Retina (tissue), 1 donor: ENCODE data around the gene WDR86.
A peak's percentile ranks its signal among the peaks of the same experiment; 100 is the strongest.

ENCODE experiments used
- DNase-seq: peaks from one replicate; pipeline ENCODE4 v3.0.0-alpha.2; 2016

The WDR86 gene

DNA sequence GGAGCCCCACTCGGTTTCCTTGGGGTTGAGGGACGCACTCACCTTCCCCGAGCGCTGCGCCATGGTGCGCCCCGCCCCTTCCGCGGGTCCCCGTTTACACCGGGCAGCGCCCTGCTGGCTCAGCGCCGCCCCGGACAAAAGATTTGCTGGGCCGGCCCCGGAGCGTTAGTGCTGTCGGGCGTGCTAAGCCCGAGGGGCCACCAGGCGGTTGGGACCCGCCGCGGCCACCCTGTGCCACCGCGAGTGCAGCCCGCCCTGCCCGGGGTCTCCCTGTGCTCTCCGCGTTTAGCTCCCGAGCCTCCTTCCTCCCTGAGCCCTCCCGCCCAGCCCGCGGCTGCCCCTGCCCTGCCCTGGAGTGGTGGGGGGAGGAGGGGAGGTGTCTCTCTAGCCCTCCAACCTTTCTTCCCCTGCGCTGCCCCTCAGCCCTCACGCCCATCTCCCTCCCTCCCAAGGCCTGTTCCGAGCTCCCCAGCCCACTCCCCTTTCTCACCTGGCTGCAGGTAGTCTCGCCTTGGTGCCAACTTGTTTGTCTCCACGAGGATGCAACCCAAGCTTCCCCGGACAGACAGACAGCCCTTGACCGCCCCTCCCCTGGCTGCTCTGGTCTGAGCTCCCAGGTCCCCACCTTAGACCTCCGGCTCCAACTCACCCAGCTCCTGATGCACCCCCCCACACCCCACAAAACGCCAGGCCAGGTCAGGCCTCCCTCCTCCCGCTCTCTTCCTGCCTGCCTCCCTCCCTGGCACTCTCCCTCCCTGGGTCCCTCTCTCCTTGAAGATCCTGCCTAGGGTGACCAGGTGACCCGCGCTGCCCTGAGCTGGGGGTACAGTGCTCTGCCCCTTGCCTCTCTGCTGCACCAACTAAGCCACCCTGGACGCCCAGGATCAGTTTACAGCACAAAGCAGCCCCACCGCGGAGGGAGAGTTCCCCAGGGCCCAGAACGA lies 30.3 kb upstream of the WDR86 start, which contains the start of gene CRYGN:
TSS of gene CRYGN (minus strand) at position 287 of the 944 bp plus-strand sequence. CDS start at position 63, 224 bp downstream.
- DNase-seq: peak; percentile 74

DNA sequence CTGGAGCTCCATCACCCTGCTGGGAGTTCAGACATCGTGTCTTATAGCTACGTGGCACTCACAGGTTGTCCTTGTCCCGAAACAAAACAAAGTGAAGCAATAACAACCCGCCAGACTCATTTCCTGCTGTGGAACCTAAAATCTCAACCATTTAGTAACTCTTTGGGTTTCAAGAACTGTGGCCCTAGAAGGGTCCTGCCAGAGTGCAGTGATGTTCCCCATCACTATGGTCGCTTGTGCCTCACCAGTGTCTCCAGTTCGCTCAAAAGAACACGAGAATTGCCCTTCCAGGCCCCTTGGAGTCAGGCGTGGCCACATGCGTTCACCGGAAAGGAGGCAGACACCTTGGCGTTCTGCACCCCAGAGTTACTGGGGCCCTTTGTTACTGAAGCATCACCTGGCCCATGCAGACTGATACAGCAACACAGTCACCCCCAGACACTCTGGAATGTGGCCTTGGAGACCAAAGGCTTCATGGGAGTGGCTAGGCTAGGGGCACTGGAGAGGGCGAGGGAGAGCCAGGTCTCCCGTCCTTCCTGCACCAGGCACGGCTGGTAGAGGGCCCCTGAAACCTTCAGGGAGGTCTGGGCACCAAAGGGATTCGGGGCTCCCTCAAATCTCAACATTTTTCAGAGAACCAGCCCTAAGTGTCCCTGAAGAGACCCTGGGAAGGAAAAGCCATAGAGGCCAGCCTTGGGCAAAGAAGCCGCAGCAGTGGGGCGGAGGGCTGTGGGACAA lies 29.2 kb upstream of the WDR86 start:
- no peak for DNase-seq

DNA sequence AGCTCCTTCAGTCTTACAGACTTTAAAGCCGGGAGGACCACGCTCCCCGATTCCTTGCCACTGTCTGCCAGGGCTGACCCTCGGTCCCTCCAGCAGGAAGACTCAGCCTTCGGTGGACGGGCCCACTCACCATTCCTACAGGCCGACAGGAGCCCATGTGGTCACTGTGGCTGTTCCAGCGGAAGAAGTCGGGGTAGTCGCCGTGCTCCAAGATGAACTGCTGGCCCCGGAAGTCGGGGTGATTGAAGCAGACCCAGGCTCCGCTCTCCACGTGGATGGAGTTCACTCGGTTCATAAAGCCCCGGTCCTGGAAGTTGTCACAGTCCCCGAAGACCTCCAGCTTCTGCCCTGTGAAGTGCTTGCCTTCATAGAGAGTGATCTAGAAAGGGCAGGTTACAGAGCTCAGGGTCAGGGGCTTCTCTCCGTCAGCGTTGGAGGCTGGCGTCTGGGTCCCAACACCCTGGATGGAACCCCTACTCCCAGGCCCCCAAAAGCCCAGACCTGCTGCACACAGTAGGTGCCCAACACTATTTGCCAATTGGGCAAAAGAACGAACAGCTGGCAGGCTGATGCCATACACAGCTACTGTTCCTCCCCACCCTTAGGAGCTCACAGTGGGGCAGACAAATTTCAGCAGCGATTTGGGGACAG lies 28.2 kb upstream of the WDR86 start:
- no peak for DNase-seq

DNA sequence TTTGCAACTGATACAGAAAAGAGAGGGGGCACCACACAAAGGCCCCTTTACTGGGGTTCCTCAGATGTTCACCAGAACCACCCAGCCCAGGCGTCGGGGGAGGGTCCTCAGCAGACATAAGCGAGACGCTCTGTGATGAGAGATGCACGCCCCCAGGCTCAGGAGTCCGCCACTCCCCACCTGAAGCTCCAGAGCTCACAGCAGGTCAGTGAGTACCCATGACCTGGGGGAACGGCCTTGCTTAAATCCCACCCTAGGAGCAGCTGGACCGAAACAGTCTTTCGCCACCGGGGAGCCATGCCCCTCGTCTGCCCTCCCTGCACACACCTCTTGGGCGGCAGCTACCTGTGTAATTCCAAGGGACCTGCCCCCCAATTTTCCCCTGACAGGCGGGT lies 27.3 kb upstream of the WDR86 start:
- DNase-seq: no peak

DNA sequence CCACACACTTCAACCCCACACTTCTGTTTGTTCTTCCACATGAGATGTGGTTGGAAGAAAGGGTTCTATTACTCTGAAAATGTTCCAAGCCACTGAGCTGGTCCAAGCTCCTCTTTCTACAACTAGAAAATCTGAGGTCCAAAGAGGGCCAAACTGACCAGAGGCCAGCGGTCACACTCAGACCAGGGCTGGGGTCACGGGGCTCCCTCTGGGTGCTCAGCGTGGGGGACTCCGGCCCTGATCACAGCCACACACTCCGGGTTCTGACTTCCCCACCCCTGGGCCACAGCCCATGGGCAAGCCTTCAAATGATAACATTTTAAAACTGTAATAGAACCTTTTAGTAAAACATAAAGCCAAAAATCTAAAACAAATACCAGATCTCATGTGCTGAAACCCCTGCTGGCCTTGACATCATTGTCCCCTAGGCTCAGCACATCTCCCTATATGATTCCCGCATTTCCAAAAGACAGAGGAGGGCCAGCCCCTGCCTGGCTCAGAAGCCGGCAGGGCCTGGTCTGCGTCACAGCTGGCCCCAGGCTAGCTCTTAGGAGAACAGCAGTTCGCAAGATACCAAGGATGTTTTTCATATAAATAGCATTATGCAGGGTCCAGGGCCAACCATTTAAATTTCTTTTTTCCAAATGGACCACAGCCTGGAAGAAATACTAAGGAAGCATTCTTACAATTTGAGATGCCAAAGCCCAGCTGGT lies 26.8 kb upstream of the WDR86 start:
- DNase-seq: no peak

DNA sequence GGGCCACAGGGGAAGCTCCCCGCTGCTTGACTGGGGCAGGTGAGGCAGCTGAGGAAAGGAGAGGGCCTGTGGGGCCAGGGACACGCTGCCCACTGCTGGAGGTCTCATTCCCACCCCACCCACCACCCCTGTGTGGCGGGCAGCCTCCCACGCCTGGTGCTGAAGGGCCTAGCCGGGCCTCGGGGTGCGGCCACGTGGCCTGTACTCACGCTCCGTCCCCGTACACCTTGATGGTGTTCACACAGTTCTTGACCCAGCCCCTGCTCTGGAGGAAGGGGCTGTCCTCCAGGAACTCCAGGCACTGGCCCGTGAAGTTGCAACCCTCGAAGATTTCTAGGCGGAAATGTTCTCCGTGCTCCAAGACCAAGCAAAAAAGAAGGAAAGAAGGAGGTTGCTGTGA lies 26.1 kb upstream of the WDR86 start:
- DNase-seq: no peak

DNA sequence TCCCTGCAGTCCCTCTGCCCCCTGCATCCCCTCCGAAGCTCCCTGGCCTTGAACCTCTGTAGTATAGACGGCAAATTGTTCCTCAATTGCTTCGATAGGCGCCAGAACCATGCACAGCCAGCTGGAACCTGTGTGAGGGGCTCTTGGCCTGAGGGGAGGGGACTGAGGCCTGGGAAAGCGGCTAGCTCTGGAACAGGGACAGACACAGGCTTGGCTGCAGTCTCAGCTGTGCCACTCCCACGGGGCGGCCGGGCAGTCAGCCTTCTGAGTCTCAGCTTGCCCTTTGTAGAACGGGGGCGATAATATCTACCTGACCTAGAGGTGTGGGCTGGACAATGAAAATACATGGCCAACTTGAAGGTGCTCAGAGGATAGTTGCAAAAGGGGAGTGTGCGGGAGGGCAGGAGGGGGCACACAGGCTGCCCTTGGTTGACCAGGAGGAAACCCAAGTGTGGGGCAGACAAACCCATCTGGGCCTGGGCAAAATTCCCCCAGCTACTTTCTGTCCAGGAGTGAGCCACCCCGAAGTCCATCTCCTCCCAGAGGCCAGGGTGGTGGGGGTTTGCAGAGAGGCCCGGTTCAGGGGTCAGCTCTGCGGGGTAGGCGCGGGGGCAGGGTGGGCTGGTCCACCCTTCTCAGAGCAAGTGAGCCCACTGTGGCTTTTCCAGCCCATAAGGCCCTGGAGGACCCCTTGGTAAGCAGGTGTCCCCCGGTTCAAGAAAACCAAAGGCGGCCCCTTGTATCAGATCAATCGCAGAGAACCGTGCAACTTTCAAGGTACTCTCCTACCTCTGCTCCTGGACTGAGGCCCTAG lies 25.5 kb upstream of the WDR86 start:
- no peak for DNase-seq

DNA sequence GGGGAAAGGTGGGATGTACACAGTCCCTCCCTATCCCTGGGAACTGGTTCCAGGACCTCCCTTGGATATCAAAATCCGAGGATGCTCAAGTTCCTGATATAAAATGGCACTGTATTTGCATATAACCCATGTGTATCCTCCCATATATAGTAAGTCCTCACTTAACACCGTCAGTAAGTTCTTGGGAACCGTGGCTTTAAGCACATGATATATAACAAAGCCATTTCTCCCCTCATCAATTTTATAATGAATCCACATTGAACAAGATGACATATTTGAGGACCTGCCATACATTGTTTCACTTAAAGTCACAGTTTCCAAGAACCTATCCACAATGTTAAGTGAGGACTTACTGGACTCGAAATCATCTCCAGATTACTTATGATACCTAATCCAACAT lies 24.7 kb upstream of the WDR86 start:
- DNase-seq: no peak

DNA sequence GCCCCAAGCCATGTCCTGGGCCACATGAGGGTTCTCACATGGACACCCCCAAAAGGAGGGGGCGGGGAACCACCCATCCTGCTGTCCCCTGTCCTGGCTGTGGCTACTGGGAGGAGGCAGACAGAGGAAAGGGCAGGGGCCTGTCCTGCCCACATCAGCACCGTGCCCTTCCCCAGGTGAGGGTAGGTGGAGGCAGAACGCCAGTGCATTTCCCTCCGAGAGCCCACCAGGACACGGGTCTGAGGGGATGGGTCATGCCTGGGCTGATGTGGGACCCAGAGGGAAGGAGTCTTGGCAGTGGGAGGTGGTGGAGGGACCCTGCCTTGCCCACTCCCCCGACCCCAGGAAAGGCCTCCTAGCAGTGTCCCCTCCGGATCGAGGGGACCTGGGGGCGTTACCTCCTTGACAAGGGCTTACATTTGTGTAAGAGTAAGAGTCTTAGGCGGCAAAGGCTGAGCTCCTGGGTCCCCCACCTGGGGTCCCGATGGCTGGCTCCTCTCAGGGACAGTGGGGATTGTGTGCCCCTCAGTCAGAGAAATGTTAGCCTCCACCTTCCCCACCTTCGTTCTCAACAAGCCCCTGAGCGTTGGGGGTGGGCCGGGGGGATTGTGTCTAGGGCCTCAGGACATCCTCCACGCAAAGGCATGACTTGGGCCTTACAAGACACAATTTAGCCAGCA lies 24.0 kb upstream of the WDR86 start:
- DNase-seq: no peak

DNA sequence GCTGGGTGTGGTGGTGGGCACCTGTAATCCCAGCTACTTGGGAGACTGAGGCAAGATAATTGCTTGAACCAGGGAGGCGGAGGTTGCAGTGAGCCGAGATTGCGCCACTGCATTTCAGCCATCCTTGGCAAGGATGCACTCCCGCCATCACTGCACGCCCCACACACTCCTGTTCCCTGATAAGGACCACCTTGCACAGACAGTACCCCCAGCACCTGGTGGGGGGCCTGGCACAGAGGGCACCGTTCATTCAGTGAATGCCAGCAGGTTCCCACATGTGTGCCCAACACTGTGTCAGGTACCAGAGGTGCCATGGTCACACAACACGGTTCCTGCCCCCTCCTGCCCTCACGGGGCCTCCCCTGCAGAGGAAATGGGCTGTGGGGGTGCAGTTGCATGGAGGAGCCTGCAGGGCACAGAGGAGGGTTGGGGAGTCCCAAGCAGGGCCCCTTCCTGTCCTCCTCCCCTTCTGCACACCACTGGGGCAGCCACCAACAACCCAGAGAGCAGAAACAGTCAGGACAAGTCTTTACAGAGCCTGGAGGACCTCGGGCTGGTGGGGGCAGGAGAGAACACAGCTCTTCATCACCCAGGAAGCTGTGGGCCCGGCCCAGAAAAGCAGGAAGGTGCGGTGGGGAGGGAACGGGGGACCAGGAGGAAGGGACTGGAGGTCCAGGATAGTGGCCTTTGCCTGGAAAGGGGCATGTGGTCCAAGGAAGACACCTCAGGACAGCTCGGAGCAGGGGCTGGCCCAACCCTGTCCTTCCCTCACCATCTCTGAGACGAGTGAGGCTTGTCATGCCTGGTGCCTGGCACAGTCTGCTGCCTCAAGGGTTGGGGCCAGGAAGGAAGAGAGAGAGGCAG lies 23.1 kb upstream of the WDR86 start:
- no peak for DNase-seq

DNA sequence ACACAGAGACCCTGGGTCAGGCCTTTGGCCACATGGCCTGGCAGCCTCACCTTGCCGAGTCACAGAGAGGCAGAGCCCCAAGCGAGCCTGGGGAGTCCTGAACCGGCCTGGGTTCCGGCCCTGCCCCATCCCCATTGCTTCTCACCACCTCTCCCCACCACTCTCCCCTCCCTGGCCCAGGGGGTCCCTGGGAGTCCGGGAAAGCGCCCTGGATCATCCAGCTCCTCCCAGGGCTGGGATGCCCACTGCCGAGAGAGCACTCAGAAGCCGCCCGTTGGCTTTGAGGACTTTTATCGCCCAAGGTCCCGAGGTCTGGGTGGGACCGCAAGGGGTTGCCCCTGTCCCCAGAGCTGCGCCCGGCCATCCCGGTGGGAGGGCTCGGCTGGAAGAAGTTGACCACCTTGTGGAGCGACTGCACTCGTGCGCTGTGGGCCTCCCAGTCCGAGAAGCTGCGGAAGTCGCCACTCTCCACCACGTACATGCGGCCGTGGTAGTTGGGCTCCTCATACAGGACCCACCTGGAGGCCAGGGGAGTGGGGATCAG lies 22.0 kb upstream of the WDR86 start:
- no peak for DNase-seq

DNA sequence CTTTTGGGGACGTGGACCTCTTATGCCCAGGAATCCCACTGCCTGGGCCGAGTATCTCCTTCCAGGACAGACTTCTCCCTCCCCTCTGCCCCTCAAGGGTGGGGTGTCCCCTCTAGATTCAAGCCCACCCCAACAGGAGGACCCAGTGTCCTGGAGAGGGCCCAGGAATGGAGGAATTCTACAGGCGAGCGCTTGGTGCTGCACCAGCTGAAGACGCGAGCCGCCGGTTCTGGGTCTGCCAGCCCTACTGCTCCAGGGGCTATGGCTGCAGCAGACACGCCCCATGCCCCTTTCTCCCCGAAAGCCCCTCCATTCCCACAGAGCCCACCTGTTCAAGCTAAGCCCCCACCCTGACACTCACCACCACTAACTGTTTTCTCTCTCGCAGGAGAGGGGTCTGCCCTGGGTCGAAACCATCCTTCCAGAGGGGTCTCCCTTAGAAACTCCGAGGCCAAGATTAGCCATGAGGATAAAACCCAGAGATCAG lies 21.5 kb upstream of the WDR86 start:
- DNase-seq: no peak

DNA sequence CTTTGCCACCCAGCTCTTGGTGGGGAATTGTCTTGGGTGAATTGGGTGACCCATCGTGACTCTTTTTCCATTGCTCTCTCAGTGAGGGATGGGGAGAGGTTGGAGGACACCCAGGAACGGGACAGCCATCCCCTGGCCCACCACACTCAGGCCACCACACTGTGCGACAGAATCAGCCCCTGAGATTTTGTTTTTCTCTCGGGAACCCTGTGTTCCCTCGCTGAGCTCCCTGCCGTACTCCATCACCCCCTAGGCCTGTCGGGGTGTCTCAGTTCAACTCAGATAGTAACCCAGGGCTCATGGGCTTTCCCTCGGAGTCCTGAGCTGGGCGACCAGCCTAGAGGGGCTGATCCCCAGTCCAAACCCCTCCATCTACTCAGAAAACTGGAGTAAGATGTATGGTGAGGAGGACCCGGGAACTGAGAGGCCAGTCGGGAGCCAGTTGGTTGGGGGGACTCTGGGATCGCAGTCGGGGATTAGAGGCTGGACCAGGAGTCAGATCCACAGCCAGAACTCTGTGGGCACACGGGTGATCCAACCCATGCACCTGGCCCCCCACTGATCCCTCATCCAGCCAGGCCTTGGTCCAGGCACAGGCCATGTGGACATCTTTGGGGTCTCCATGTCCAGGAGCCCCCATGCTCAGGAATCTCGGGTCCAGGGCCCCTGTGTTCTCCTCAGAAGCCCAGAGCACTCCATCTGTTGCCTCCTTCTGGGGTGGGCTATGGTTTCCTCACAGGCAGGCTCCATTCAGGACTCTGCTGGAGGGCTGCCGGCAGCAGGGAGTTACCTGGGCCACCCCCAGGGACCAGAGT lies 20.8 kb upstream of the WDR86 start:
- DNase-seq: no peak

DNA sequence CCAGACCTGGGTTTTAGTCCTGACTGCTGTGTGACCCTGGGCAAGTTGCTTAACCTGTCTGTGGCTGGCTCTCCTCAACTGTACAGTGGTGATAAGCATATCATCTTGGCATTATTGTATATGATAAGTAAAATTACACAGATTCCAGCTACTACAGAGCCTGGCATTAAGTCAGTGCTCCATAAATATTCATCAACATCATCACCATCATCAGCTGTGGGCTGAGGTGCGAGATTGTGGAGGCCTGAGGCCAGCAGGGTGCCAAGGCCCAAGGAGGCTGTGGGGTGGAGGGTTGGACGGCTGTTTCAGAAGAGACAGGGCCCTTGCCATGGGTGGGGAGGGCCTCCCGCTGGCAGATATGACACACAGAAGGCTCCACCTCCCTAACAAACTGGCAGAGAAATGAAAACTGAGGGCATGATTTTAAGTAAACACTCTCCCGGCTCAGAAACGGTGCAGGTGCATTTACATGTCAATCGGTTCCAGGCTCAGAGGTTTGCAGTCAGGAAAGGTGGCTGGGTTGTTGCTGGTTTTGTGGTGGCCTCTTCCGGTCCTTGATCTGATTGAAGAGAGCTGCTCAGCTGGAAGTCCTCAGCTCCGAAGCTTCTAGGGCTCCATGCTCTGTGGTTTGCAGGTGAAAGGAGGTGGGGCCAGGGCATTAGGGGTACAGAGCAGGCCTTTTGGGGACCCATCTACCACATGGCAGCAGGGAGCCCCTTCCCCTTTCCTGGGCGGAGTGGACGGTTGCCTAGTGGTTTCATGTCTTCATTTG lies 19.9 kb upstream of the WDR86 start:
- DNase-seq: no peak

DNA sequence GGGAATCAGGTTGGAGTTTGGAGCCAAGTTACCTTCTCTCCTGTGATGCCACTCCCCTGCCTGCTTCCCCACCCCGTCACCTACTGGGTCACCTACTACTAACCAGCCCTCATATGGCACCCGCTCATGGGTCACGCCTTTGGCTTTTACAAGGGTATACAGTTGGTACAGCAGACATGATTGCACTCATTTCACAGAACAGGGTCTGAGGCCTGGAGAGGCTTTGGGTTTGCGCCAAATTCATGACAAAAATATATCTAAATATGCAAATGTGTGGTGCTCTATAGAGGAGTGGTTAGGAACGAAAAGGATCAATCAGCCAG lies 19.4 kb upstream of the WDR86 start:
- DNase-seq: no peak

DNA sequence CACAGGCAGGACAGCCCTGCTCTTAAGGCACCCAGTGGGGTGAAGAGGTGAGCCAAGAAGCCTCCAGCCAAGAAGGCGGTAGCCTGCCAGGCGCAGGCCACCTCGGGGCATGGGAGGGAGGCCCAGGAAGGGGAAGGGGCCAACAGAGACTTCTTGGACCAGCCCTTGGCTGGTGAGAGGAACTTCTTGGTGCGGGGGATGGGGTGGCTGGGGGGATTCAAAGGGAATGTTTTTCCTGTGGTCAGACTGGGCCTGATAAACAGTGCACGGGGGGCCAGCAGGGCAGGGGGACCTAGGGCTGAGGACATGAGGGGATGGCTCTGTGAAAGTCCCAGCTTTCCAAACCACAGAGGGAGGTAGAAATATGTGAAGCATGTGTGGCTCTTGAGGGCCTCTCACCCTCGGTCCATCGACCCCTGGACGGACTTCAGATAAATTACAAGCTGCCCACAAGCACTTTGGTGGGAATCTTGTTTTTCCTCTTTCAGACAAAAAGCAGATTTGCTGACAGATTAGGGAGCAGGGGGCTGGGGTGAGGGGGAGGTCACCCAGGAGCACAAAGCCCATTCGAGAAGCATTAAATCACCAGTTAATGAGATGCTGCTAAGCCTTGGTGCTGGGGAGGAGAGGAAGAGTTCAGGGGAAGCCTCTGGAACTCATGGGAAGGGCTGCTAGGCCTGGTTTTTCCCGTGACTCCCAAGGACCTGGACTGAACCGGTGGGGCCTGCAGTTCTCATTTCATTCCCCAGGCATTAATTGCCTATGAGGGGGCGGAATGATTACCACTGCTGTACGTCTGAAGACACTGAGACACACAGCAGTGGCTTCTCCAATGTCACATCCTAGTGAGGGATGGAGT lies 18.8 kb upstream of the WDR86 start:
- peak; percentile 45 for DNase-seq

DNA sequence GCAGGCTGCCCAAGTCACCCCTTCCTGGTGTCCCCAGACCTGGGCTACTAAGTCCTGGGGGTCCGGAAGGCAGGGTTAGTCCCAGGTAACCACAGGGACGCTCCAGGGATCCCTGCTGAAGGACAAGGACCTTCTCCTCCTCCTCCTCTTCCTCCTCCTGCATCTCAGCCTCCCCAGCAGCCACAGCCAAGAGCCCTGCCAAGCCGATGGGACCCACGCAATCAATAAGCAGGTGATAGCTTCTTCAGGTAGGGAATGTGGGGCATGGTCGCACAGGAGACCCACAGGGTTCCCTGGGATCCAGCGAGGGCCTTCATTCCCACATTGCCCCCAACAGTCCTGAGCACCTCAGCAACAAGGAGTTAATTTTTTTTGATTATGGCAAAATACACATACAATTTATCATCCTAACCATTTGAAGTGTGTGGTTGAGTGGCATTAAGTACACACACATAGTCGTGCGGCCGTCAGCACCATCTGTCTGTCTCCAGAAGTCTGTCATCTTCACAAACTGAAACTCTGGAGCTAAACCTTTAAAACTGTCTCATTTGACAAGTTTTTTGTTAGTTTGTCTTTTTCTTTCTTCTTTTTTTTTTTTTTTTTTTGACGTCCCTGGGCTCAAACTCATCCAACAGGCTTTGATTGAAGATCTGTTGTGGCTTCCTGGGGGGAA lies 18.0 kb upstream of the WDR86 start:
- no peak for DNase-seq
